Sigmoid colon (tissue), 7 donors: ENCODE results near the gene MBP. TPM values are rescaled to one million over a fixed set of nuclear protein-coding genes. Genes with fewer than 3 reads are reported as not detected.

Experiments used
- DNase-seq: peaks from one replicate; pipeline ENCODE4 v3.0.0-alpha.2; 2019
- H3K27ac ChIP-seq, 4 donors: fragments of 200-600 bp; sonication (generic); one replicate each; pipeline ENCODE4 v1.5.1; 2016 to 2019; ENCODE audit warnings: mild to moderate bottlenecking in 1 of 4
- H3K27me3 ChIP-seq, 3 donors: fragments of 200-600 bp; sonication (generic); one replicate each; pipeline ENCODE4 v1.5.1; 2019; ENCODE audit warnings: mild to moderate bottlenecking in 1 of 3
- H3K36me3 ChIP-seq, 4 donors: fragments of 200-600 bp; sonication (generic); one replicate each; pipeline ENCODE4 v1.5.1; 2016 to 2019
- H3K4me1 ChIP-seq, 4 donors: fragments of 200-600 bp; sonication (generic); one replicate each; pipeline ENCODE4 v1.5.1; 2017 to 2019
- H3K4me3 ChIP-seq, 4 donors: fragments of 200-600 bp; sonication (generic); one replicate each; pipeline ENCODE4 v1.5.1; 2017 to 2019; ENCODE audit warnings: mild to moderate bottlenecking in 2 of 4, moderate library complexity in 1 of 4
- H3K9me3 ChIP-seq, 4 donors: fragments of 200-600 bp in 3 of 4; sonication (generic) in 3 of 4; one replicate each; pipeline versions ENCODE4 v1.5.1 to v1.6.1; 2013 to 2019
- EP300 ChIP-seq, 4 donors: sonication (generic); formaldehyde crosslinking; IDR thresholded peaks; one replicate each; pipeline ENCODE4 v1.6.1; 2017; ENCODE audit warnings: antibody characterized with exemption in 4 of 4
- POLR2A ChIP-seq, 2 donors: fragments of 450-650 bp; IDR thresholded peaks; one replicate each; pipeline ENCODE4 v1.6.1; 2016; ENCODE audit warnings: antibody characterized with exemption in 2 of 2, mild to moderate bottlenecking in 2 of 2, moderate library complexity in 2 of 2
- POLR2AphosphoS5 ChIP-seq, 4 donors: sonication (generic); formaldehyde crosslinking; IDR thresholded peaks; one replicate each; pipeline ENCODE4 v1.6.1; 2017; ENCODE audit warnings: antibody characterized with exemption in 4 of 4
- WGBS, 2 donors: extraction: QIAGEN DNeasy Blood & Tissue Kit; methylation state at CpG; one replicate each; pipeline ENCODE4 v1.1.7; 2013; 5-methylcytosine and 5-hydroxymethylcytosine counted together
- intact Hi-C: fragments of 100-400 bp; cut with DNase I; formaldehyde crosslinking; loops from one replicate; pipeline ENCODE4 v1.15.1; 2023
- polyA plus RNA-seq, 3 donors: library from polyadenylated mRNA; stranded (reverse); fragments of 200-250 nt; gene quantifications; one replicate each; pipeline ENCODE4 v1.2.3, GENCODE V29; 2013
- total RNA-seq, 4 donors: library from RNA; depleted of rRNA; stranded (reverse); fragments of >200 nt; gene quantifications; one replicate each; pipeline ENCODE4 v1.1.0, GENCODE V29; 2016
- TF ChIP-seq, protein P1 (sequence below), 4 experiments: fragments of 450-650 bp in 3 of 4; fragments of 200-600 bp in 1 of 4; IDR thresholded peaks; one replicate each; pipeline ENCODE4 v1.5.1; 2016 to 2019; ENCODE audit warnings: antibody characterized with exemption in 4 of 4, mild to moderate bottlenecking in 3 of 4, moderate library complexity in 2 of 4
- donor health status: healthy with polysubstance abuse.
- donor health status: Bipolar disorder and iron deficiency.
- donor health status: healthy.

The MBP gene
- total and polyA plus RNA-seq, 7 donors: 18.3 to 30.7 (median 24.0) TPM

DNA sequence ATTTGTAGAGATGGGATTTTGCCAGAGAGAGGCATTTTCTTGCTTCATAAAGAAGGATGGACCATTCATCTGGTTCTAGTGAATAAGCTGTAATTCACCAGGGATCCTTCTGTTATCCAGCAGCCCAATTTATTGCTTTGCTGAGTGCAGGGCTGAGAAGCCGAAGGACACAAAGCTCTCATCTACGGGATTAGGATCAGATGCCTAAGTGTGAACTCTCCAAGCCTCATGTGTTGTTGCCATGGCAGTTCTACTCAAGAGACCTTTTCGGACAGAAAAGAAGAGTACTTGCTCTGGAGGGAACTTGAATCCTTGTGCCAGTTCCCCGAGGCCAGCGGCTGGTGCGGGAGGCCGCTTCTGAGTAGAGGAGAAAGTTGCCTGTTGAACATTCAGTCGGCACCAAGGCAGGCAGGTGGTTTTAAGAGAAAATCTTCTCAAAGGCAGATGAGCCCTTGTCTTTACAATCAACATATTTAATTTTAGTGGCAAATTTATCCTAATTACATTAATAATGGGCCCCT is 38.4 kb upstream of the MBP start:
- Histone ChIP-seq H3K36me3 (no peaks in the 10 kb centered on the region), H3K27me3 (no peaks in the 10 kb centered on the region), H3K4me3 (no peak overlapping the region), H3K9me3 (no peaks in the 10 kb centered on the region), H3K4me1 (no peaks in the 10 kb centered on the region), H3K27ac (no peak overlapping the region)
- TF ChIP-seq POLR2AphosphoS5 (IDR thresholded peaks at IDR 0.05): no peak
- no peak for TF ChIP-seq POLR2A (IDR thresholded peaks at IDR 0.05)
- no peak for TF ChIP-seq EP300 (IDR thresholded peaks at IDR 0.05)
- TF ChIP-seq, protein P1, sequence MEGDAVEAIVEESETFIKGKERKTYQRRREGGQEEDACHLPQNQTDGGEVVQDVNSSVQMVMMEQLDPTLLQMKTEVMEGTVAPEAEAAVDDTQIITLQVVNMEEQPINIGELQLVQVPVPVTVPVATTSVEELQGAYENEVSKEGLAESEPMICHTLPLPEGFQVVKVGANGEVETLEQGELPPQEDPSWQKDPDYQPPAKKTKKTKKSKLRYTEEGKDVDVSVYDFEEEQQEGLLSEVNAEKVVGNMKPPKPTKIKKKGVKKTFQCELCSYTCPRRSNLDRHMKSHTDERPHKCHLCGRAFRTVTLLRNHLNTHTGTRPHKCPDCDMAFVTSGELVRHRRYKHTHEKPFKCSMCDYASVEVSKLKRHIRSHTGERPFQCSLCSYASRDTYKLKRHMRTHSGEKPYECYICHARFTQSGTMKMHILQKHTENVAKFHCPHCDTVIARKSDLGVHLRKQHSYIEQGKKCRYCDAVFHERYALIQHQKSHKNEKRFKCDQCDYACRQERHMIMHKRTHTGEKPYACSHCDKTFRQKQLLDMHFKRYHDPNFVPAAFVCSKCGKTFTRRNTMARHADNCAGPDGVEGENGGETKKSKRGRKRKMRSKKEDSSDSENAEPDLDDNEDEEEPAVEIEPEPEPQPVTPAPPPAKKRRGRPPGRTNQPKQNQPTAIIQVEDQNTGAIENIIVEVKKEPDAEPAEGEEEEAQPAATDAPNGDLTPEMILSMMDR (IDR thresholded peaks at IDR 0.05): no peak
- intact Hi-C loops: no loop called here
- DNase-seq: no peak
- 71 to 73% methylated on average over 8 of the region's 8 CpGs for WGBS, 2 donors

DNA sequence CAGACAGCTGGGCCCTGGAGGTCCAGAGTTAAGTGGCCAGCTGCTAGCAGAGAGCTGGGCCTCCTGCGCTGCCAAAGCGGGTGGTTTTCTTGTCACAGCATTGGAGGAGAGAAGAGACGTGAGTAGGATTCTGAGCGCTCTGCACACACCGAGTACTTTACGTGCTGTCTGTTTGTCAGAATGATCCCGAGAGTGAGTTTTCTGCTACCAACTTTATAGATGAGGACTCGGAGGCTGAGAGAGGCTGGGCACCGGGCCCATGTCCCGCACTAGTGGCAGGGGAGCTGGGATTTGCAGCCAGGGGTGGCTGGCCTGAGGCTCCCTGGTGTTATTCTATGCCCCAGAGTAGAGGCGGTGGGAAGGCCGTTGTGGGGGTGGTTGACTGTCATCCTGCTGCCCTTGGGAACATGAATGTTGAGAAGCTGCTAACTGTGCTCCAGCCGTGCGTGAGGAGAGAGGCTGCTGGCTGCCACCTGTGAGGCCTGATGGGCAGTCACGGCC is 36.3 kb upstream of the MBP start:
- H3K36me3 ChIP-seq: no peaks in the 10 kb centered on the region
- intact Hi-C loops: no loop called here
- no peak for DNase-seq
- H3K27ac ChIP-seq: no peak overlapping the region
- no peaks in the 10 kb centered on the region for H3K9me3 ChIP-seq
- WGBS, 2 donors: 84 to 89% methylated on average over 15 of the region's 15 CpGs
- no peaks in the 10 kb centered on the region for H3K4me1 ChIP-seq
- H3K4me3 ChIP-seq: no peak overlapping the region
- no peaks in the 10 kb centered on the region for H3K27me3 ChIP-seq
- TF ChIP-seq POLR2A (IDR thresholded peaks at IDR 0.05) (no peak), EP300 (IDR thresholded peaks at IDR 0.05) (no peak), POLR2AphosphoS5 (IDR thresholded peaks at IDR 0.05) (no peak)
- TF ChIP-seq, protein P1 (IDR thresholded peaks at IDR 0.05): no peak

DNA sequence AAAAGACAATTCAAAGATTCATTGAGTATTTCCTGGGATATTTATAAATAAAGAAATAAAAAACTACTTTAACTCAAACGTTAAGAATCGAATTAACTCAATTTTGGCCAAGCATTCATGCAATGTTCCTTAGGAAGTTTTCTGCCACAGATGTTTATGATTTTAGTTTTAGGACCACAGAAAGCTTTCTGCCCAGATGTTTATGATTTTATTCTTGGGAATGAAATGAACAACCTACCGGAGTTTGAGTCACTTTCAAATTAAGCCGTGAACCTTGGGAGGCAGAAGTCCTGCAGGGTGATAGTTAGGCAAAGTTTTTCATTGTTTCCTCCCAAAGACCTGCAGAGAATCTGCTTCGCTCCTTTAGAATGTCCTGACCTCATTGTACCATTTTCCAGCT is 34.7 kb upstream of the MBP start:
- Histone ChIP-seq H3K9me3 (no peaks in the 10 kb centered on the region), H3K36me3 (no peaks in the 10 kb centered on the region), H3K27ac (no peak overlapping the region), H3K4me3 (no peak overlapping the region), H3K27me3 (no peaks in the 10 kb centered on the region), H3K4me1 (no peaks in the 10 kb centered on the region)
- no peak for DNase-seq
- intact Hi-C loops: no loop called here
- WGBS, 2 donors: 86% methylated on average over 5 of the region's 5 CpGs
- TF ChIP-seq, protein P1 (IDR thresholded peaks at IDR 0.05): no peak
- TF ChIP-seq EP300 (IDR thresholded peaks at IDR 0.05): no peak
- no peak for TF ChIP-seq POLR2A (IDR thresholded peaks at IDR 0.05)
- TF ChIP-seq POLR2AphosphoS5 (IDR thresholded peaks at IDR 0.05): no peak

DNA sequence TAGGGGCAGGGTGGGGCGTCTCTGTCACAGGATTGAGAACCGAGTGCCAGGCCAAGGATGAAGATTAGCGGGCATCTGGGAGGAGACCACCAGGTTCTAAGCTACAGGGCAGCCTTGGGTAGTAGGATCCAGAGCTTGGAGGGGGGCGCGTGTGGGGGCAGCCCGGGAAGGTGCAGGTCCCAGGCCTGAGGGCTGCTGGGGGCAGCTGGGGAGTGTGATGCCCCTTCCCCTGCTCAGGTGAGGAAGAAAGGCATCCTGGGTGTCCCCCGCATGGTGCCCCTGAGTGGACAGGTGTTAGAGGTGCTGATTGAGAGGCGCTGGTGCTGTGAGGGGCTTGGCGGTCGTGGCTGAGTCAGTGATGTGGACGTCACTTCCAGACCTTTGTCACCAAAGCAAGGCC is 33.9 kb upstream of the MBP start:
- no peak for DNase-seq
- H3K9me3 ChIP-seq: no peaks in the 10 kb centered on the region
- TF ChIP-seq EP300 (IDR thresholded peaks at IDR 0.05): no peak
- TF ChIP-seq, protein P1 (IDR thresholded peaks at IDR 0.05): no peak
- TF ChIP-seq POLR2AphosphoS5 (IDR thresholded peaks at IDR 0.05): no peak
- no peak for TF ChIP-seq POLR2A (IDR thresholded peaks at IDR 0.05)
- H3K36me3 ChIP-seq: no peaks in the 10 kb centered on the region
- H3K4me1 ChIP-seq: no peaks in the 10 kb centered on the region
- H3K27ac ChIP-seq: no peak overlapping the region
- H3K4me3 ChIP-seq: no peak overlapping the region
- intact Hi-C loops: no loop called here
- 90 to 93% methylated on average over 11 of the region's 11 CpGs for WGBS, 2 donors
- H3K27me3 ChIP-seq: no peaks in the 10 kb centered on the region
